ENCODE data around the gene UCN2.

The UCN2 gene

GRCh38 chr3:48563382-48563918, at the start of gene UCN2:
Gene UCN2, minus strand, starts transcription at chr3:48563781. Its CDS starts 657 bp downstream, at chr3:48563124.
- no peak for DNase-seq

GRCh38 chr3:48612309-48612708, 48.7 kb upstream of the UCN2 start:
- no peak for DNase-seq

- DNase-seq = peak; percentile 94
Measured at GRCh38 chr3:48609088-48610005, 45.8 kb upstream of the UCN2 start, which contains the start of gene UQCRC1. Gene UQCRC1, minus strand, starts transcription at chr3:48609646. Its CDS starts 26 bp downstream, at chr3:48609620.

- DNase-seq = no peak
Measured at GRCh38 chr3:48607519-48607918, 43.9 kb upstream of the UCN2 start.

- DNase-seq = no peak
Measured at GRCh38 chr3:48601622-48601994, 38.0 kb upstream of the UCN2 start.

- DNase-seq = no peak
Measured at GRCh38 chr3:48600711-48601621, 37.4 kb upstream of the UCN2 start.

- DNase-seq = no peak
Measured at GRCh38 chr3:48599509-48600285, 36.1 kb upstream of the UCN2 start.

- DNase-seq = no peak
Measured at GRCh38 chr3:48599077-48599501, 35.5 kb upstream of the UCN2 start.

GRCh38 chr3:48598323-48599076, 34.9 kb upstream of the UCN2 start:
- DNase-seq = no peak

GRCh38 chr3:48597408-48597800, 33.8 kb upstream of the UCN2 start:
- no peak for DNase-seq

- no peak for DNase-seq
Measured at GRCh38 chr3:48596676-48597407, 33.3 kb upstream of the UCN2 start.

- no peak for DNase-seq
Measured at GRCh38 chr3:48596157-48596556, 32.6 kb upstream of the UCN2 start.

GRCh38 chr3:48595526-48596121, 32.0 kb upstream of the UCN2 start:
- DNase-seq = no peak

GRCh38 chr3:48595075-48595525, 31.5 kb upstream of the UCN2 start, which contains the start of gene COL7A1:
Gene COL7A1, minus strand, starts transcription at chr3:48595329. Its CDS starts 170 bp downstream, at chr3:48595159.
- no peak for DNase-seq

- no peak for DNase-seq
Measured at GRCh38 chr3:48594417-48595049, 31.0 kb upstream of the UCN2 start.

GRCh38 chr3:48593337-48593736, 29.8 kb upstream of the UCN2 start:
- DNase-seq = no peak

- no peak for DNase-seq
Measured at GRCh38 chr3:48592519-48593087, 29.0 kb upstream of the UCN2 start.

- DNase-seq = no peak
Measured at GRCh38 chr3:48591886-48592518, 28.4 kb upstream of the UCN2 start.

- no peak for DNase-seq
Measured at GRCh38 chr3:48591436-48591835, 27.9 kb upstream of the UCN2 start.
